Measurements from ENCODE around the gene EML4. TPM values are rescaled to one million over a fixed set of nuclear protein-coding genes. Genes with fewer than 3 reads are reported as not detected.
A peak's percentile ranks its signal among the peaks of the same experiment; 100 is the strongest.

EML4 gene
- total and polyA plus RNA-seq, 8 donors = 12.5 to 44.0 (median 33.2) TPM

GRCh38 chr2:42369532-42370229, 200.5 kb downstream of the EML4 start:
- Histone ChIP-seq H3K36me3 (no peaks in the 10 kb centered on the region), H3K4me3 (no peak overlapping the region), H3K27me3 (no peaks in the 10 kb centered on the region), H3K9me3 (no peaks in the 10 kb centered on the region), H3K27ac (no peak overlapping the region), H3K4me1 (no peaks in the 10 kb centered on the region)
- TF ChIP-seq CTCF (IDR thresholded peaks at IDR 0.05) = no peak
- ATAC-seq (peak in 1 of 4 donors; percentile 12), FAIRE-seq (no peak), DNase-seq (no peak)
- intact Hi-C loops (cut with DNase I) = no loop called here
- 69 to 78% methylated on average over 5 of the region's 5 CpGs for WGBS, 2 donors

- FAIRE-seq (no peak), DNase-seq (no peak), ATAC-seq (peak in 3 of 4 donors; percentile 36 to 65 (median 60))
- intact Hi-C loops (cut with DNase I) = no loop called here
- Histone ChIP-seq H3K4me1 (no peaks in the 10 kb centered on the region), H3K27ac (no peak overlapping the region), H3K36me3 (no peaks in the 10 kb centered on the region), H3K27me3 (no peaks in the 10 kb centered on the region), H3K9me3 (no peaks in the 10 kb centered on the region), H3K4me3 (no peak overlapping the region)
- TF ChIP-seq CTCF (IDR thresholded peaks at IDR 0.05) = no peak
- 81 to 83% methylated on average over 11 of the region's 11 CpGs for WGBS, 2 donors
These were observed 202.7 kb downstream of the EML4 start for GRCh38 chr2:42371611-42372473.

- WGBS, 2 donors = 39 to 55% methylated on average over 3 of the region's 3 CpGs
- Histone ChIP-seq H3K4me3 (no peak overlapping the region), H3K27ac (no peak overlapping the region), H3K36me3 (no peaks in the 10 kb centered on the region), H3K27me3 (no peaks in the 10 kb centered on the region), H3K9me3 (no peaks in the 10 kb centered on the region), H3K4me1 (no peaks in the 10 kb centered on the region)
- FAIRE-seq (no peak), DNase-seq (no peak), ATAC-seq (peak in 2 of 4 donors; percentile 11 to 33)
- TF ChIP-seq CTCF (IDR thresholded peaks at IDR 0.05) = no peak
- intact Hi-C loops (cut with DNase I) = no loop called here
These were observed 203.5 kb downstream of the EML4 start for GRCh38 chr2:42372474-42373200.

- FAIRE-seq (no peak), ATAC-seq (no peak), DNase-seq (no peak)
- WGBS, 2 donors = 66 to 74% methylated on average over 7 of the region's 7 CpGs
- no peaks in the 10 kb centered on the region for H3K36me3 ChIP-seq
- no peak overlapping the region for H3K27ac ChIP-seq
- no peaks in the 10 kb centered on the region for H3K9me3 ChIP-seq
- H3K27me3 ChIP-seq = no peaks in the 10 kb centered on the region
- H3K4me1 ChIP-seq = no peaks in the 10 kb centered on the region
- no peak for TF ChIP-seq CTCF (IDR thresholded peaks at IDR 0.05)
- H3K4me3 ChIP-seq = no peak overlapping the region
- intact Hi-C loops (cut with DNase I) = no loop called here
These were observed 207.6 kb downstream of the EML4 start for GRCh38 chr2:42376758-42377157.
